ENCODE results near the gene SEMA3A. TPM values are rescaled to one million over a fixed set of nuclear protein-coding genes. Genes with fewer than 3 reads are reported as not detected.

SEMA3A gene
- total RNA-seq, 1 experiment from 2014 or later = 14.2 TPM

DNA sequence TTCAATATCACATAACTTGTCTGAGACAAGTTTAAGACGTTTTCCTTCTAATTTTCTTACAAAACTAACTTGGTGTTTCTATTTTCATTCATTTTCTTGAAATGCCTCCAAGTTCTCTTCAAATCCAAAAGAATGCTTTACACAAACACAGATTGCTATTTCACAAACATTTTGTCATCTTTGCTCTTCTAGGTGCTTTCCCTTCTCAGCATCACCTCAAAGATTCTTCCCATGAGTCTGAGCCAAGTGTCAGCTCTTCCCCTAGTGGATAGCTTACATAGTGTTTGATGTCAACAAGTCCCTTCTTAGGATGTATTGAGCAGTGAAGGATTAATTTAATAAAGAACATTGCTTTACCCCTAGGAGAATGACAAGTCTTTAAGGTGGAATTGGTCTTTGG lies 38.1 kb upstream of the SEMA3A start:
- BruUV-seq (replicated peaks) = no TSS peak
- TF ChIP-seq, protein P1, sequence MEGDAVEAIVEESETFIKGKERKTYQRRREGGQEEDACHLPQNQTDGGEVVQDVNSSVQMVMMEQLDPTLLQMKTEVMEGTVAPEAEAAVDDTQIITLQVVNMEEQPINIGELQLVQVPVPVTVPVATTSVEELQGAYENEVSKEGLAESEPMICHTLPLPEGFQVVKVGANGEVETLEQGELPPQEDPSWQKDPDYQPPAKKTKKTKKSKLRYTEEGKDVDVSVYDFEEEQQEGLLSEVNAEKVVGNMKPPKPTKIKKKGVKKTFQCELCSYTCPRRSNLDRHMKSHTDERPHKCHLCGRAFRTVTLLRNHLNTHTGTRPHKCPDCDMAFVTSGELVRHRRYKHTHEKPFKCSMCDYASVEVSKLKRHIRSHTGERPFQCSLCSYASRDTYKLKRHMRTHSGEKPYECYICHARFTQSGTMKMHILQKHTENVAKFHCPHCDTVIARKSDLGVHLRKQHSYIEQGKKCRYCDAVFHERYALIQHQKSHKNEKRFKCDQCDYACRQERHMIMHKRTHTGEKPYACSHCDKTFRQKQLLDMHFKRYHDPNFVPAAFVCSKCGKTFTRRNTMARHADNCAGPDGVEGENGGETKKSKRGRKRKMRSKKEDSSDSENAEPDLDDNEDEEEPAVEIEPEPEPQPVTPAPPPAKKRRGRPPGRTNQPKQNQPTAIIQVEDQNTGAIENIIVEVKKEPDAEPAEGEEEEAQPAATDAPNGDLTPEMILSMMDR (IDR thresholded peaks at IDR 0.05 in 2 of 3, conservative IDR thresholded peaks at IDR 0.05 in 1 of 3; ENCODE audit: borderline replicate concordance in 1 of 3, insufficient read depth in 1 of 3, low read depth in 2 of 3, low read length in 2 of 3) = peak in 2 of 3 experiments; percentile 34 to 45; a peak in 4 of 6 replicates
- TF ChIP-seq POLR2AphosphoS5 (IDR thresholded peaks at IDR 0.05; ENCODE audit: low read depth, low read length) = no peak
- no peak for TF ChIP-seq YY1 (IDR thresholded peaks at IDR 0.05; ENCODE audit: extremely low read depth, insufficient replicate concordance, low read depth, low read length)
- no peak for TF ChIP-seq CBX3 (IDR thresholded peaks at IDR 0.05; ENCODE audit: low read depth)
- TF ChIP-seq RAD21 (IDR thresholded peaks at IDR 0.05; ENCODE audit: low read depth) = no peak
- no peak for DNase-seq (ENCODE audit: low read depth, low spot score)

DNA sequence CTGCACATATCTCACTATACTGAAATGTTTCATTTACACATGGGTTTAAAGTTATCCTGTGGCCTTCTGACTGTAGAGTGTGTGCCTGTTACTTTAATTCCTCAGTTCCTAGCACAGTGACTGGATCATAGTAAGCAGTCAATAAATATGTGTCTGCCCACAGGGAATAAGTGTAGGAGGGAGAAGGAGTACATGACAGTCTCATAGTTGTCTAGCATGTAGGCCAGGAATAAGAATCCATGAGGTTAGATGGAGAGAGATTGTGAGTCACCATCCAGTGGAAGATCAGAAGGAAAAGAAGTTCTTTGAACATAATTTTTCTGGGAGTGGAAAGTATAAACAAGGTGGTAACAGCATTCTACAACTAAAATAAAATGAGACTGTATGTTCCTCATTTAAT lies 36.6 kb upstream of the SEMA3A start:
- H3K27ac ChIP-seq (ENCODE audit: low read depth, low read length) = no peak overlapping the region
- peaks cover 0 to 15% of the 10 kb centered on the region in 2 experiments; a peak in 2 of 4 replicates for H3K4me1 ChIP-seq (ENCODE audit: control insufficient read depth in 1 of 2, insufficient read depth in 2 of 2, low read length in 2 of 2)
- H3K9ac ChIP-seq (ENCODE audit: low read length) = no peak overlapping the region
- no peaks in the 10 kb centered on the region for H3K36me3 ChIP-seq (ENCODE audit: control insufficient read depth in 1 of 2, insufficient read depth in 2 of 2, low read length in 2 of 2)
- DNase-seq (ENCODE audit: low read depth, low spot score) = no peak
- no peaks in the 10 kb centered on the region for H3K27me3 ChIP-seq (ENCODE audit: insufficient read depth, low read length)
- H3K4me3 ChIP-seq (replicated peaks in 1 of 2; ENCODE audit: low read depth in 1 of 2, low read length in 2 of 2) = no peak overlapping the region
- CTCF ChIA-PET = no interaction called here
- H3K9me3 ChIP-seq (ENCODE audit: control insufficient read depth in 1 of 2, insufficient read depth in 1 of 2, low read depth in 1 of 2, low read length in 2 of 2) = no peaks in the 10 kb centered on the region
- RAD21 ChIA-PET (ENCODE audit: low non-redundant PET in 1 of 2, low total read pairs in 2 of 2, uncharacterized antibody in 2 of 2, unreplicated experiment in 2 of 2) = no interaction called here
- no peaks in the 10 kb centered on the region for H3K79me2 ChIP-seq (ENCODE audit: insufficient read depth, low read length)
- ATAC-seq = no peak
- POLR2A ChIA-PET = no interaction called here
- no TSS peak for BruUV-seq (replicated peaks)
- H3K9me2 ChIP-seq (ENCODE audit: insufficient read depth) = no peaks in the 10 kb centered on the region
- intact Hi-C loops (cut with micrococcal nuclease) = no loop called here
- H2AFZ ChIP-seq (ENCODE audit: low read depth, low read length, poor library complexity, severe bottlenecking) = peak overlapping the region; percentile 82
- 0 out of 2 replicates have a peak overlapping the region, but pooled peaks have one; percentile 10 for H3K4me2 ChIP-seq (ENCODE audit: low read length)
- H4K20me1 ChIP-seq (ENCODE audit: insufficient read depth) = no peaks in the 10 kb centered on the region
- TF ChIP-seq, protein P2, sequence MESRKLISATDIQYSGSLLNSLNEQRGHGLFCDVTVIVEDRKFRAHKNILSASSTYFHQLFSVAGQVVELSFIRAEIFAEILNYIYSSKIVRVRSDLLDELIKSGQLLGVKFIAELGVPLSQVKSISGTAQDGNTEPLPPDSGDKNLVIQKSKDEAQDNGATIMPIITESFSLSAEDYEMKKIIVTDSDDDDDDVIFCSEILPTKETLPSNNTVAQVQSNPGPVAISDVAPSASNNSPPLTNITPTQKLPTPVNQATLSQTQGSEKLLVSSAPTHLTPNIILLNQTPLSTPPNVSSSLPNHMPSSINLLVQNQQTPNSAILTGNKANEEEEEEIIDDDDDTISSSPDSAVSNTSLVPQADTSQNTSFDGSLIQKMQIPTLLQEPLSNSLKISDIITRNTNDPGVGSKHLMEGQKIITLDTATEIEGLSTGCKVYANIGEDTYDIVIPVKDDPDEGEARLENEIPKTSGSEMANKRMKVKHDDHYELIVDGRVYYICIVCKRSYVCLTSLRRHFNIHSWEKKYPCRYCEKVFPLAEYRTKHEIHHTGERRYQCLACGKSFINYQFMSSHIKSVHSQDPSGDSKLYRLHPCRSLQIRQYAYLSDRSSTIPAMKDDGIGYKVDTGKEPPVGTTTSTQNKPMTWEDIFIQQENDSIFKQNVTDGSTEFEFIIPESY (IDR thresholded peaks at IDR 0.05; ENCODE audit: extremely low read depth, insufficient replicate concordance, low read length) = no peak
- TF ChIP-seq EGR1 (IDR thresholded peaks at IDR 0.05; ENCODE audit: low read depth) (no peak), SIN3A (IDR thresholded peaks at IDR 0.05; ENCODE audit: low read depth) (no peak), CEBPB (IDR thresholded peaks at IDR 0.05; ENCODE audit: low read depth) (no peak), ZNF274 (IDR thresholded peaks at IDR 0.05; ENCODE audit: low read depth, low read length) (no peak)

More for the DNA sequence above, 38.1 kb upstream of the SEMA3A start:
- CTCF ChIA-PET = no interaction called here
- Histone ChIP-seq H3K4me3 (replicated peaks in 1 of 2; ENCODE audit: low read depth in 1 of 2, low read length in 2 of 2) (no peak overlapping the region), H3K27me3 (ENCODE audit: insufficient read depth, low read length) (no peaks in the 10 kb centered on the region), H3K27ac (ENCODE audit: low read depth, low read length) (no peak overlapping the region), H2AFZ (ENCODE audit: low read depth, low read length, poor library complexity, severe bottlenecking) (peak overlapping the region; percentile 47), H3K9ac (ENCODE audit: low read length) (no peak overlapping the region), H3K9me2 (ENCODE audit: insufficient read depth) (no peaks in the 10 kb centered on the region), H3K4me2 (ENCODE audit: low read length) (no peak overlapping the region), H3K79me2 (ENCODE audit: insufficient read depth, low read length) (no peaks in the 10 kb centered on the region), H3K36me3 (ENCODE audit: control insufficient read depth in 1 of 2, insufficient read depth in 2 of 2, low read length in 2 of 2) (no peaks in the 10 kb centered on the region), H4K20me1 (ENCODE audit: insufficient read depth) (no peaks in the 10 kb centered on the region), H3K9me3 (ENCODE audit: control insufficient read depth in 1 of 2, insufficient read depth in 1 of 2, low read depth in 1 of 2, low read length in 2 of 2) (no peaks in the 10 kb centered on the region), H3K4me1 (ENCODE audit: control insufficient read depth in 1 of 2, insufficient read depth in 2 of 2, low read length in 2 of 2) (peaks cover 0 to 29% of the 10 kb centered on the region in 2 experiments; a peak in 2 of 4 replicates)
- intact Hi-C loops (cut with micrococcal nuclease) = no loop called here
- POLR2A ChIA-PET = no interaction called here
- RAD21 ChIA-PET (ENCODE audit: low non-redundant PET in 1 of 2, low total read pairs in 2 of 2, uncharacterized antibody in 2 of 2, unreplicated experiment in 2 of 2) = no interaction called here
- ATAC-seq = peak; percentile 63
